Measurements from ENCODE around the gene STXBP3. TPM values are rescaled to one million over a fixed set of nuclear protein-coding genes. Genes with fewer than 3 reads are reported as not detected.
"Not testable (repeated sequence)": the region's sequence is repeated elsewhere in the genome, so short reads cannot be mapped to it uniquely, and the experiment has no call there.

Gene STXBP3
- total and polyA plus RNA-seq, 10 donors: 29.5 to 157 (median 67.5) TPM

GRCh38 chr1:108767708-108768107 lies 21.2 kb downstream of the STXBP3 start:
- H3K36me3 ChIP-seq: peaks cover 0 to 84% (median 33%) of the 10 kb centered on the region in 6 donors
- peaks cover 0 to 7% (median 0%) of the 10 kb centered on the region in 6 donors for H3K4me1 ChIP-seq
- no peaks in the 10 kb centered on the region for H3K27me3 ChIP-seq (replicated peaks in 1 of 7)
- no peaks in the 10 kb centered on the region for H3K9me3 ChIP-seq
- TF ChIP-seq POLR2AphosphoS5 (IDR thresholded peaks at IDR 0.05) (no peak), POLR2A (IDR thresholded peaks at IDR 0.05) (no peak), CTCF (IDR thresholded peaks at IDR 0.05 in 8 of 11, conservative IDR thresholded peaks at IDR 0.05 in 3 of 11) (no peak)
- H3K4me3 ChIP-seq: no peak overlapping the region
- intact Hi-C loops (cut with DNase I; ENCODE audit: low total_unique reads): no loop called here
- no peak overlapping the region for H3K27ac ChIP-seq
- no peak for DNase-seq
- 92 to 98% (median 94%) methylated on average over 3 of the region's 3 CpGs for WGBS, 5 donors

GRCh38 chr1:108777839-108778238 lies 31.4 kb downstream of the STXBP3 start:
- Histone ChIP-seq H3K9me3 (no peaks in the 10 kb centered on the region), H3K27me3 (replicated peaks in 1 of 7) (no peaks in the 10 kb centered on the region), H3K4me1 (peaks cover 0 to 8% (median 0%) of the 10 kb centered on the region in 6 donors), H3K36me3 (peaks cover 0 to 100% (median 59%) of the 10 kb centered on the region in 6 donors), H3K4me3 (no peak overlapping the region), H3K27ac (peak overlapping the region in 1 of 8 donors; percentile 8)
- TF ChIP-seq POLR2A (IDR thresholded peaks at IDR 0.05): no peak
- TF ChIP-seq CTCF (IDR thresholded peaks at IDR 0.05 in 8 of 11, conservative IDR thresholded peaks at IDR 0.05 in 3 of 11): no peak
- no peak for TF ChIP-seq POLR2AphosphoS5 (IDR thresholded peaks at IDR 0.05)
- intact Hi-C loops (cut with DNase I; ENCODE audit: low total_unique reads): no loop called here
- no peak for DNase-seq

GRCh38 chr1:108779455-108779854 lies 33.0 kb downstream of the STXBP3 start:
- H3K27ac ChIP-seq: no peak overlapping the region
- peaks cover 0 to 15% (median 4%) of the 10 kb centered on the region in 8 donors for H3K9me3 ChIP-seq
- H3K4me3 ChIP-seq: no peak overlapping the region
- intact Hi-C loops (cut with DNase I; ENCODE audit: low total_unique reads): no loop called here
- TF ChIP-seq POLR2AphosphoS5 (IDR thresholded peaks at IDR 0.05) (no peak), CTCF (IDR thresholded peaks at IDR 0.05 in 8 of 11, conservative IDR thresholded peaks at IDR 0.05 in 3 of 11) (no peak), POLR2A (IDR thresholded peaks at IDR 0.05) (no peak)
- H3K36me3 ChIP-seq: peaks cover 0 to 100% (median 61%) of the 10 kb centered on the region in 6 donors
- peaks cover 0 to 8% (median 0%) of the 10 kb centered on the region in 6 donors for H3K4me1 ChIP-seq
- DNase-seq: no peak
- H3K27me3 ChIP-seq (replicated peaks in 1 of 7): no peaks in the 10 kb centered on the region

- intact Hi-C loops (cut with DNase I; ENCODE audit: low total_unique reads): no loop called here
- Histone ChIP-seq H3K27me3 (replicated peaks in 1 of 7) (no peaks in the 10 kb centered on the region), H3K9me3 (peaks cover 0 to 31% (median 20%) of the 10 kb centered on the region in 8 donors), H3K27ac (peak overlapping the region in 1 of 8 donors; percentile 1), H3K4me1 (peaks cover 0 to 8% (median 0%) of the 10 kb centered on the region in 6 donors), H3K4me3 (no peak overlapping the region), H3K36me3 (peaks cover 2 to 100% (median 71%) of the 10 kb centered on the region in 6 donors)
- no peak for DNase-seq
- TF ChIP-seq POLR2A (IDR thresholded peaks at IDR 0.05) (no peak), POLR2AphosphoS5 (IDR thresholded peaks at IDR 0.05) (no peak), CTCF (IDR thresholded peaks at IDR 0.05 in 8 of 11, conservative IDR thresholded peaks at IDR 0.05 in 3 of 11) (no peak)
- 82 to 91% (median 88%) methylated on average over 3 of the region's 3 CpGs for WGBS, 5 donors
Measured at GRCh38 chr1:108780937-108781574, 34.6 kb downstream of the STXBP3 start.

GRCh38 chr1:108781575-108781944 lies 35.1 kb downstream of the STXBP3 start:
- intact Hi-C loops (cut with DNase I; ENCODE audit: low total_unique reads); H3K27me3 ChIP-seq (replicated peaks in 1 of 7); H3K27ac ChIP-seq; DNase-seq; H3K4me1 ChIP-seq; H3K4me3 ChIP-seq: not testable (repeated sequence)
- H3K9me3 ChIP-seq: peaks cover 0 to 36% (median 25%) of the 10 kb centered on the region in 8 donors
- peaks cover 2 to 100% (median 71%) of the 10 kb centered on the region in 6 donors for H3K36me3 ChIP-seq
- WGBS, 5 donors: 89 to 100% (median 98%) methylated on average over 1 of the region's 1 CpG

Measured in spleen (tissue), 11 donors.